ENCODE data around the gene VPS16.

Gene VPS16

DNA sequence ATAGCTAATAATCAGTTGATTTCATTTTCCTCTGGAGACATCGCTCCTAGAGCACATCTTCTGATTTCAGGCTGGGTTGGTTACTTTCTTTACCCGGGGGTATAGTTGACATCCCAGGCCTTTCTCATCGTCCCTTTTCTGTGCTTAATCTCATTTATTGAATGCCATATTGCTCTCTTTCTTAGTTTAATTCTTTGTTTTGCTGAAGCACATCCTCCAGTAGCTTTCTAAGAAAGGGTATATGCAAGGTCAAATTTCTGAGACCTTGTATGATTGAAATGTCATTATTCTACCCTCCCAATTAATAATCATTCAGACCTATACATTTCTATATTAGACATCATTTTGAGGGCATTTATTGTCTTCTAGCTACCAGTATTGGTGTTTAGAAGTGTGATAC lies 28.4 kb upstream of the VPS16 start:
- Histone ChIP-seq H3K9me3 (peaks cover 0 to 13% (median 8%) of the 10 kb centered on the region in 3 donors), H3K4me3 (no peak overlapping the region), H3K36me3 (no peaks in the 10 kb centered on the region), H3K27ac (no peak overlapping the region), H3K27me3 (peaks cover 0 to 63% of the 10 kb centered on the region in 2 donors), H3K4me1 (no peaks in the 10 kb centered on the region)
- intact Hi-C loops (cut with DNase I; ENCODE audit: low total_unique reads) = no loop called here
- TF ChIP-seq, protein P1, sequence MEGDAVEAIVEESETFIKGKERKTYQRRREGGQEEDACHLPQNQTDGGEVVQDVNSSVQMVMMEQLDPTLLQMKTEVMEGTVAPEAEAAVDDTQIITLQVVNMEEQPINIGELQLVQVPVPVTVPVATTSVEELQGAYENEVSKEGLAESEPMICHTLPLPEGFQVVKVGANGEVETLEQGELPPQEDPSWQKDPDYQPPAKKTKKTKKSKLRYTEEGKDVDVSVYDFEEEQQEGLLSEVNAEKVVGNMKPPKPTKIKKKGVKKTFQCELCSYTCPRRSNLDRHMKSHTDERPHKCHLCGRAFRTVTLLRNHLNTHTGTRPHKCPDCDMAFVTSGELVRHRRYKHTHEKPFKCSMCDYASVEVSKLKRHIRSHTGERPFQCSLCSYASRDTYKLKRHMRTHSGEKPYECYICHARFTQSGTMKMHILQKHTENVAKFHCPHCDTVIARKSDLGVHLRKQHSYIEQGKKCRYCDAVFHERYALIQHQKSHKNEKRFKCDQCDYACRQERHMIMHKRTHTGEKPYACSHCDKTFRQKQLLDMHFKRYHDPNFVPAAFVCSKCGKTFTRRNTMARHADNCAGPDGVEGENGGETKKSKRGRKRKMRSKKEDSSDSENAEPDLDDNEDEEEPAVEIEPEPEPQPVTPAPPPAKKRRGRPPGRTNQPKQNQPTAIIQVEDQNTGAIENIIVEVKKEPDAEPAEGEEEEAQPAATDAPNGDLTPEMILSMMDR (IDR thresholded peaks at IDR 0.05) = no peak
- DNase-seq = no peak

DNA sequence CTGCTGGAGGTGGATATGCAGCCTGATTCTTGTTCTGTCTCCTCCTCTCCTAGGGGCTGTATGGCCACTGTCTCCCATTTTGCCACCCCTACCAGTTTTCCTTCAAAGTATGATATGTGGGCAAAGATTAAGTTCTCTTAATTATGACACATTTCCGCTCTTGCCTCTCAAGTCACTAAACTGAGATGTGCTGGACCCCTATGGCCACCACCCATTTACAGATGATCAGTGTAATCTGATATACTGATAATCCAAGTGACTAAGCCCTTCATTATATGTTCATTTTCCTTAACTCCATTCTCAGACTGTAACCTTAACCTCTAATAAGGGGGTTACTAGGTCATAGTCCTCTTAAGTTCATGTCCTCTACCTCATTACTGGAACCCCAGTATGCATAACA lies 26.5 kb upstream of the VPS16 start:
- Histone ChIP-seq H3K4me1 (no peaks in the 10 kb centered on the region), H3K27ac (no peak overlapping the region), H3K27me3 (peaks cover 0 to 58% of the 10 kb centered on the region in 2 donors), H3K4me3 (no peak overlapping the region), H3K9me3 (peaks cover 0 to 13% (median 8%) of the 10 kb centered on the region in 3 donors), H3K36me3 (no peaks in the 10 kb centered on the region)
- DNase-seq = no peak
- intact Hi-C loops (cut with DNase I; ENCODE audit: low total_unique reads) = no loop called here
- TF ChIP-seq, protein P1 (IDR thresholded peaks at IDR 0.05) = no peak

DNA sequence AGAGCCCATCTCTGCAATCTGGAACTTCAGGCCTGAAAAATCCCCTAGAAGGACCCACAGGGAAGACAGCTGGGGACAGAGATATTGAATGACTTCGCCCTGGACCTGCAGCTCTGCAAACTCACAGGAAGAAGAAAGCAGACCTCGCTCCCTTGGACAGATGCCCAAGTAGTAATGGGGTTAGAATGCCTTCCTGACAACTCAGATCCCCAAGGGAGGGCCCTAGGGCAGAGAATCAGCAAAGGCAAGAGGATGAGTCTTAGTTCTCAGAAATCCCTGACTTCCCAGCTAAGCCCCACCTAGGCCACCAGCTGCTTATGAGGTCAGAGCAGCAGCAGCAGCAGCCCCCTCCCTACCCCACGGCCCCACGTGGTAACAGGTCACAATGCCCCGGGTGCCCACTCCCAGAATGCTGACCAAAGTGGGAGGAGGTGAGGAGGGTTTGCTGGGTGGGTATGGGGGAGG lies 25.9 kb upstream of the VPS16 start, which contains the start of gene C20orf141:
TSS of gene C20orf141 (plus strand) at position 401 of the 465 bp plus-strand sequence. CDS start 198 bp downstream, outside the sequence.
- intact Hi-C loops (cut with DNase I; ENCODE audit: low total_unique reads) = no loop called here

DNA sequence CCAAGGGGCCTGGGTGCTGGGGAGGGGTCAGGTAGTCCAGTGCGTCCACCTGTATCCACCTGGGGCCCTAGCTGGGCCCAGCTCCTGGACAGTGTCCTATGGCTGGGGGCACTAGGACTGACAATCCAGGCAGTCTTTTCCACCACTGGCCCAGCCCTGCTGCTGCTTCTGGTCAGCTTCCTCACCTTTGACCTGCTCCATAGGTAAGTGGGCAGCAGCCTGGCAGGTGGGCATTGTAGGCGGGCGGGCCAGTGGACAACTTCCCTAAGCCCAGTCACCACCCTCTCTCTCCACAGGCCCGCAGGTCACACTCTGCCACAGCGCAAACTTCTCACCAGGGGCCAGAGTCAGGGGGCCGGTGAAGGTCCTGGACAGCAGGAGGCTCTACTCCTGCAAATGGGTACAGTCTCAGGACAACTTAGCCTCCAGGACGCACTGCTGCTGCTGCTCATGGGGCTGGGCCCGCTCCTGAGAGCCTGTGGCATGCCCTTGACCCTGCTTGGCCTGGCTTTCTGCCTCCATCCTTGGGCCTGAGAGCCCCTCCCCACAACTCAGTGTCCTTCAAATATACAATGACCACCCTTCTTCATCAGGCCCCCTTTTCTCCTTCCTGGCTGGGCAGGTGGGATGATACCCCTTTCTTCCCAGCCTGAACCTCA lies 25.2 kb upstream of the VPS16 start:
- TF ChIP-seq, protein P1 (IDR thresholded peaks at IDR 0.05) = no peak
- Histone ChIP-seq H3K36me3 (no peaks in the 10 kb centered on the region), H3K4me1 (peaks cover 0 to 7% (median 5%) of the 10 kb centered on the region in 4 donors), H3K9me3 (peaks cover 0 to 13% (median 8%) of the 10 kb centered on the region in 3 donors), H3K27me3 (peaks cover 0 to 58% of the 10 kb centered on the region in 2 donors), H3K4me3 (no peak overlapping the region), H3K27ac (no peak overlapping the region)
- intact Hi-C loops (cut with DNase I; ENCODE audit: low total_unique reads) = no loop called here
- DNase-seq = no peak

More for the DNA sequence above, 25.9 kb upstream of the VPS16 start, which contains the start of gene C20orf141:
- TF ChIP-seq, protein P1 (IDR thresholded peaks at IDR 0.05) = no peak
- no peaks in the 10 kb centered on the region for H3K36me3 ChIP-seq
- H3K4me3 ChIP-seq = no peak within 1 kb of the TSS
- H3K27me3 ChIP-seq = peaks cover 0 to 58% of the 10 kb centered on the region in 2 donors
- no peak within 1 kb of the TSS for H3K27ac ChIP-seq
- peaks cover 0 to 13% (median 8%) of the 10 kb centered on the region in 3 donors for H3K9me3 ChIP-seq
- DNase-seq = no peak
- H3K4me1 ChIP-seq = no peaks in the 10 kb centered on the region

DNA sequence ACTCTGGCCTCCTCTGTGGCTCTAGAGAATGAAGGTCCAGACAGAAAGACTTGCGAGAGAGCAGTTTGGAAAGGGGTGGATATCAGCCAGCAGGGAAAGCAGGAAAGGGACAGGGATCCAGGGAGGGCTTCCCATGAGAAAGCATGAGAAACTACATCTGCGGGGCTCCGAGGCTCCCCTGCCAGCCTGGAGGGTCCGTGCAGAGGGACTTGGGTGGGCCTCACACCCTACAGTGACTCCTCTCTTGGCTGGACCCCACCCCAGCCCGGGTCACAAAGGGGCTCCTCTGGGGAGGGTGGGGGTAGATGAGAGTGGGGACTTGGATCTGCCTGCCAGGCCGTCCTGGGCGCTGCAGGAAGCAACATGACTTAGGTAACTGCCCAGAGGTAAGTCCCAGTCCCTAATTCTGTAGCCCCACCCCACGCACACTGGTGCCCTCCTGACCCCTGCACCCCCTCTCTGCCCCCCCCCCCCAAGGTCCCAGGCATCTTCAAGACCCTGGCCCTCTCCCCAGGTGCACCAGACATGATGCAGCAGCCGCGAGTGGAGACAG lies 24.4 kb upstream of the VPS16 start, which contains the start of gene TMEM239:
TSS of gene TMEM239 (plus strand) at position 335 of the 553 bp plus-strand sequence. CDS start at position 526, 191 bp downstream.
- peaks cover 0 to 14% (median 10%) of the 10 kb centered on the region in 4 donors for H3K4me1 ChIP-seq
- no peaks in the 10 kb centered on the region for H3K36me3 ChIP-seq
- H3K27ac ChIP-seq = no peak within 1 kb of the TSS
- intact Hi-C loops (cut with DNase I; ENCODE audit: low total_unique reads) = no loop called here
- H3K9me3 ChIP-seq = peaks cover 0 to 13% (median 8%) of the 10 kb centered on the region in 3 donors
- no peak within 1 kb of the TSS for H3K4me3 ChIP-seq
- TF ChIP-seq, protein P1 (IDR thresholded peaks at IDR 0.05) = no peak
- peaks cover 0 to 63% of the 10 kb centered on the region in 2 donors for H3K27me3 ChIP-seq
- DNase-seq = no peak
